Heart left ventricle (tissue), 13 donors: ENCODE data around the gene RNASEH2B.

Source experiments
- CTCF ChIP-seq, 12 donors: fragments of 200-600 bp; sonication (generic) in 4 of 12; IDR thresholded peaks; one replicate each; pipeline versions ENCODE4 v1.5.0 to v1.8.0; 2018 to 2022; ENCODE audit warnings: antibody characterized with exemption in 12 of 12, mild to moderate bottlenecking in 5 of 12
- POLR2A ChIP-seq, 2 donors: fragments of 450-650 bp; IDR thresholded peaks; one replicate each; pipeline ENCODE4 v1.6.1; 2017; ENCODE audit warnings: antibody characterized with exemption in 2 of 2, mild to moderate bottlenecking in 2 of 2, moderate library complexity in 2 of 2
- donor health status: ischemic (EF 13 %, LVEDD 7.1; RV severe dilation, severe dysfunction).
- donor health status: DM: no; HTN: yes; CAD: no.
- donor health status: DM: no; HTN: no; CAD: no.
- donor health status: ischemic (EF 25% LVEDD 6.9; RV normal size, moderate dysfunction).
- donor health status: ischemic (EF 25% LVEDD 5.7; RV mildly dilated, moderate dysfunction).
- donor health status: ischemic (EF 35%, LVEDD 5.7; RV mildly dilated, moderate dysfunction).
- donor health status: nonischemic (EF 11% LVEDD 7.7; RV severe dilation, severe dysfunction).
- donor health status: DM: yes; HTN: yes; CAD: no.
- donor health status: PGD.
- donor health status: ischemic (EF 29% LVEDD 5.4; RV normal size, mild dysfunction).
- donor health status: nonischemic (EF 23%, LVEDD 6.1; RV moderate dilation, normal function).

GRCh38 chr13:50914176-50914700 is 4.6 kb downstream of the RNASEH2B start:
- no peak for TF ChIP-seq POLR2A (IDR thresholded peaks at IDR 0.05)
- no peak for TF ChIP-seq CTCF (IDR thresholded peaks at IDR 0.05)
